ENCODE data around the gene RCVRN.

RCVRN gene

DNA sequence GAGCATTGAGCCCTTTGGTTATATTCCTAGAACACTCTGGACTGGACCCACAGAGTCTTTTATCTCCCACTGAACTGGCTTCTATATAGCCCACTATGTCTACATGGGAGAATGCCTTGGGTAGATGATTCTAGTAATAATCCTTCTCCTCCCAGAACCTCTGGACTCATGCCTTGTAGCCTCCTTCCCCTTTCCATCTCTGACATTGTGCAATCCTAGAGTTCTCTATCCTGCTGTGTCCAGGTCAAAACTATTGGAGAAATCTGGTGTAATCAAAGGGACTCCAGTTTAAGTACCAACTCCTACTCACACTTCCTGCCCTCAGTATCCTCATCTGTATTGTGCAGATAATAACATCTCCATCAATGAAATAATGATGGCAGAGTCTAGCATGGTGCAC is 9.1 kb downstream of the RCVRN start:
- no peak for DNase-seq (ENCODE audit: low read depth)

DNA sequence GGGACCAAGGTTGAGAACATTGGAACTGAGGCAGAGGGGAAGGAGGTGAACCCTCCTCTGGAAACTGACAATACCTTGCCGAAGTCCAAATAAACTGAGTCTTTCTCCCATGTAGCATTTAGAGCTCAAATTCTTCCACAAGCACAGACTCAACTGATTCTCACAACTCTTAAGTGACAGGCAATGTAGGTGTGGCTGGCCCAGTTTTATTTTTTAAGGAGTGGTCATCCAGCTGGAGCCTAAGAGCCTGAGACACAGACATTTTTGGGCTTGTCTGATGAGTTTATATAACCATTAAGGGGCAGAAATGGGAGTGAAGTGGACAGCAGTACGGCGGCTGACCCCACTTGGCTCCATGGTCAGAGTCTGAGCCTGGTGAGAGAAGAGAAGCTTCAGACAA is 10.8 kb downstream of the RCVRN start:
- no peak for DNase-seq (ENCODE audit: low read depth)

DNA sequence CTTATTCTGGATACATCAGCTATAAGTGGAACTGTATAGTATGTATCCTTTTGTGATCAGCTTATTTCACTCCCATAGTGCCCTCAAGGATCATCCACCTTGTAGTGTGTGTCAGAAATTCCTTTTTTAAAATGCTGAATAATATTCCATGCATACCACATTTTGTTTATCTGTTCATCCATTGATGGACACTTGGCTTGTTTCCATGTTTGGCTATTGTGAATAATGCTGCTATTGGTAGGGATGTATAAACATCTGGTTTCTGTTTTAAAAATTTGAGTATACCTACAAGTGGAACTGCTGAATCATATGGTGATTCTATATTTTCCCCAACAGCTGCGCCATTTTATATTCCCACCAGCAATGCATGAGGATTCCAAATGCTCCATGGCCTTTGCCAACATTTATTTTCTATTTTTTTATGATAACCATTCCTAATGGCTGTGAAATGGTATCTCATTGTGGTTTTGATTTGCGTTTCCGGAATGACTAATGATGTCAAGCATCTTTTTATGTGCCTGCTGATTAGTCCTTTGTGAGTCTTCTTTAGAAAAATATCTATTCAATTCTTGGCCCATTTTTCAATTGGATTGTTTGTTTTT is 11.6 kb downstream of the RCVRN start:
- DNase-seq (ENCODE audit: low read depth) = no peak

GRCh38 chr17:9890124-9890523 is 14.9 kb downstream of the RCVRN start:
- no peak for DNase-seq (ENCODE audit: low read depth)

GRCh38 chr17:9887508-9887907 is 17.6 kb downstream of the RCVRN start:
- DNase-seq (ENCODE audit: low read depth) = no peak

DNA sequence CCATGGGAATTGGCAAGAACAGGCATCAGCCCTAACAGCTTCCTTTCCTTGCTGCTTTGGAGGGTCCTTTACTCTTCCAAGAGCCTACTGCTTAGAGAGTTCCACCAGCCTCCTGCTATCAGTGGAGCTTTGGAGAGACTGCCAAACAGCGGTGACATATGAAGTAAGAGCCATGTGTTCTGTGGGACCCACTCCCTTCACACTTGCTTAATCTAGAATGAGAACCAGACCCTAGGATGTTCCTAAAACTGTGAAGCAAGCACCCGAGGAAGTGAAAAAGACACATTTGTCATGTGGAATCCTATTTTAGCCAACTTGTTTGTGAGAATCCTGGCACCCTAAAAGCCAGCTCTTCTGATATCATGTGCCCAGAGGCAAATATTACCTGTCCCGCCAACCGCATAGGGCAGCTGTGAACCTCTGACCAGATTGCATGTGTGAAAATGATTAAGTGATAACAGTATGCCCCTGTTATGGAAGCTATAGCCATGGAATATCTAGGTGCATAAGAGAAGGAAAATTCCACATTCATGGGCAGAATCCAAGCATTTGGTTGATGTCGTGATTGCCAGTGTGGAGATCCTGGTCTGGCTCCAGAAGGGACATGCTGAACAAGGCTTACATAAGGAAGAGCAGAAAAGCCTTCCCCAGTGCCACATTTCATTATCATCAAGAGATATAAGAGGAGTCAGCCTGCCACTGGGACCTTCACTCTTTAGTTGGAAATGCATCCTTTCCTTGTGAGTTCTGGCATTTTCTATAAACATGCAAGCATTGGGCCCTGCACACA is 18.7 kb downstream of the RCVRN start:
- DNase-seq (ENCODE audit: low read depth) = no peak

GRCh38 chr17:9883451-9883850 is 21.6 kb downstream of the RCVRN start:
- no peak for DNase-seq (ENCODE audit: low read depth)

GRCh38 chr17:9880582-9880999 is 24.5 kb downstream of the RCVRN start:
- DNase-seq (ENCODE audit: low read depth) = no peak

DNA sequence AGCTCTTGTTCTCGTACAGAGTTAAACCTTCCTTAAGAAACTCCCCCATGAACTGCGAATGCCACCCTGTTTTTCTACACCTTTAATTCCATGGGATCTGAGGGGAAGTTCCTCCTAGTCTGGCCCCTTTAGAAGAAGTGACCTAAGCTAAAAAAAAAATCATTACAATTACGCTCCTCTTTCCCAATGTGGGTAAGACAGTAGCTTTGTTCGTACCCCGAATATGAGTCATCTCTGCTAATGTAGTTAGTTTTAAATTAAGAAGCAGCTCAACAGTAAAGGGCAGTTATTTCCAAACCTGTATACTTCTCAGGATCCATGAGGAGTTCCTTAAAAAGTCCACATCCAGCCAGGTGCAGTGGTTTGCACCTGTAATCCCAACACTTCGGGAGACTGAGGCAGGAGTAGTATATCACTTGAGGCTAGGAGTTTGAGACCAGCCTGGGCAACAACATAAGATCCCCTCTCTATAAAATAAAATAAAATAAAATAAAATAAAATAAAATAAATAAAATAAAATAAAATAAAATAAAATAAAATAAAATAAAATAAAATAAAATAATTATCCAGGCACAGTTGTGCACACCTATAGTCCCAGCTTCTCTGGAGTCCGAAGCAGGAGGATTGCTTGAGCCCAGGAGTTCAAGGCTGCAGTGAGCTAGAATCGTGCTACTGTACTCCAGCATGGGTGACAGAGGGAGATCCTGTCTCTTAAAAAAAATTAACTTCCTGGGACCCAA is 26.1 kb downstream of the RCVRN start:
- DNase-seq (ENCODE audit: low read depth) = no peak

GRCh38 chr17:9878356-9878755 is 26.7 kb downstream of the RCVRN start:
- DNase-seq (ENCODE audit: low read depth) = no peak

DNA sequence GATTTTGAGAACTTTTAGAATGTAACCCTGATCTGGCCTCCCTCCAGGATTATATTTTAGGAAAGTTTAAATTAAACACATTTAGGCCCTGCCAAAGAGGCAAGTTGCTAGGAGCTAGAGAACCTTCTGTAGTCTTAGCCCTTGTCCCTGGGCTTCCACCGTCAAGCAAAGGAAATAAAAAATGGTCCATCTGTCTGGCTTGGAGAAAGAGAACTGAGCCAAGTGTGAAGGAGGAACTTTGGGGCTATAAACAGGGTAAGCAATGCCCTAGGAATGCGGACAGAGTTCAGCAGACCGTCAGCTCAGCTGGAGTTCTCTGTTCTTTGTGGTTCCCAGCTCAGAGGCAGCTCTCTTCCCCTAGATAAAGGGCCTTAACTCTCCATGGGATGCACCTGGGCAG is 29.6 kb downstream of the RCVRN start:
- DNase-seq (ENCODE audit: low read depth) = no peak

GRCh38 chr17:9874722-9875121 is 30.3 kb downstream of the RCVRN start:
- no peak for DNase-seq (ENCODE audit: low read depth)

GRCh38 chr17:9872852-9873251 is 32.2 kb downstream of the RCVRN start:
- no peak for DNase-seq (ENCODE audit: low read depth)

DNA sequence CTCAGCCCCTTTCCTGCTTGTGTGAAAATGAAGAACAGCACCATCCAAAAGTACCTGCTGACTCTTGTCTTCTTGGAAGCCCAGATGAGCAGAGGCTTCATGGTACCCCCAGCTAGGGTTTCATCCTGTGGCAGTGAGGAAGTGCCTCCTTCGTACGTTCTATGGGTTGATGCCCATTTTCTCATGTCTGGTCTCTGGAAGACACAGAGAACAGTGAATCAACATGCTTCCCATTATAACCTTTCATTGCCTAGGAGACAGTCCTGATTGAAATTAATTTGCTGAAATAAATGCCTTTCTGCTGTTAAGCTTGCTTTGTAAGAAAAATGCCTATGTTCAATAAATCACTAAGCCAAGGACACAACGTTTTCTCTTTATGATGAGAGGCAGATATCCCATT is 36.5 kb downstream of the RCVRN start:
- no peak for DNase-seq (ENCODE audit: low read depth)

- DNase-seq (ENCODE audit: low read depth) = no peak
Observed at GRCh38 chr17:9865586-9865985, 39.5 kb downstream of the RCVRN start.

DNA sequence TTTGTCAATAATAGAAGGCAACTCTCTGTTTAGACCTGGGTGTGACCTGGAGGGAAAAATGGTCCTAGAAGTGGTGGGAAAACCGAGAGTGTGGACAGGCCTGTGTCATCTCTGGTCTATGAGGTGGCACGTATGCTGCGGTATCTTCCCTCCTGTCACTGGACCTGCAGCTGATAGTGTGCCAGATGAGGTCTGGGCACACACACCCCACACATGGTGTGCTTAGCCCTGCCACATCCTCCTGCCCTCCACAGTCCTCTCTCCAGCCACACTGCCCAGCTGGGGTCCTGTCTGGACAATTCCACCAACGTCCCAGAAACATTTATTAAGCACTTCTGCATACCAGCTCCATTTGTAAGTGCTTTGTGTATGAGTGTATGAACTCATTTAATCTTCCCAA is 42.1 kb downstream of the RCVRN start:
- no peak for DNase-seq (ENCODE audit: low read depth)

DNA sequence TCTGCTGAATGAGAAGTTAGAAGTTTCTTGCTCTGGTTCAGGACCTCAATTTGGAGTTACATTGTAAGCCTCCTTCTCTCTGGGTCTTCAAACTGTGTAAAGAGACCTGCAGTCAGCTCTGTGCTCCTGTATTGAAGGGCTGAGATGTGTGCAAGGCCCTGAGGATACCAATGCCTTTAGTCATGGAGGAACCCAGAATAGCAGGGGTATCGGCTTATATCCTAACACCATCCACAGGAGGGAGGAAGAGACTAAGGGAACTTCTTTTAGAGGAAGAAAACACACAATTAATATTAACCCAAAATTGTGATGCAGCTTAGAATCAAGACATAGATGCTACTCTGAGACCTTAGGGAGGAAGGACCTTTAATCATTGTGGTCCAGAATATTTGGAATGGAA is 42.9 kb downstream of the RCVRN start:
- DNase-seq (ENCODE audit: low read depth) = no peak

- DNase-seq (ENCODE audit: low read depth) = no peak
Observed at GRCh38 chr17:9860851-9861250, 44.2 kb downstream of the RCVRN start.

GRCh38 chr17:9859781-9860180 is 45.3 kb downstream of the RCVRN start:
- DNase-seq (ENCODE audit: low read depth) = no peak

DNA sequence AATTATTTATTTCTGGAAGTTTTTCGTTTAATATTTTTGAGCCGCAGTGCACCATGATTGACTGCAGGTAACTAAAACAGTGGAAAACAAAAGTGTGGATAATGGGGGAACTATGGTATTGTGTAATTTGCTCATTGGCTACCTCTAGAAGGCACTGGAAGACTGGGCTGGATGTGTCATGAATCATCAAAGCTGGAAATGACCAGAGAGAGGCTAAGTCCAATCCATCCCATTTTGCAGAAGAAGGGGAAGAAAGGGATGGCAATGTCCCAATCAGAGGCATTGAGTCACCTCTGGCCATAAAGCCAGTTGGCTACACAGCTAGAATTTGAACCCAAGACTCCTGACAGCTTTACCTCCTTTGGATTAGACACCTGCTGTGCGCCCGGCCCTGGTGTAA is 50.0 kb downstream of the RCVRN start:
- DNase-seq (ENCODE audit: low read depth) = no peak

DNA sequence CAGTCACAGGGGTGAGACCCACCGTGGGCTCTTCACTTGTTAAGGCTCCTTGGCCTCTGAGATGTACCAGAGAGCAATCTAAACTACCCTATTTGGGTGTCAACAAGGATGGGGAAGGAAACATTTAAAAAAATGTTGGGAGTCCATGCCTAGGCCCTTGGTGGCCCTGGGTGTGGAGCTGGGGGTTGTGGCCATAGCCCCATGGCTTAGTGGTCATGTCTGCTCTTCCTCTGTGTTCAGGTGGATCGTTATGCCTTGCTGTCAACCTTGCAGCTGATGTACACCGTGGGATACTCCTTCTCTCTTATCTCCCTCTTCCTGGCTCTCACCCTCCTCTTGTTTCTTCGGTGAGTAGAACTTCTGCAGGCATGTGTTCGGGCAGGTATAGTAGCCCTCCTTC is 50.8 kb downstream of the RCVRN start:
- no peak for DNase-seq (ENCODE audit: low read depth)

GRCh38 chr17:9850151-9850550 is 54.9 kb downstream of the RCVRN start:
- no peak for DNase-seq (ENCODE audit: low read depth)
